Dedifferentiated amniotic fluid mesenchymal stem cell (primary cell): ENCODE results near the gene PARP6.
"Not testable (repeated sequence)": the region's sequence is repeated elsewhere in the genome, so short reads cannot be mapped to it uniquely, and the experiment has no call there.

ENCODE experiments used
- DNase-seq: peaks from one replicate; pipeline ENCODE4 v3.0.0-alpha.2; 2016; ENCODE audit errors: extremely low spot score

PARP6 gene

DNA sequence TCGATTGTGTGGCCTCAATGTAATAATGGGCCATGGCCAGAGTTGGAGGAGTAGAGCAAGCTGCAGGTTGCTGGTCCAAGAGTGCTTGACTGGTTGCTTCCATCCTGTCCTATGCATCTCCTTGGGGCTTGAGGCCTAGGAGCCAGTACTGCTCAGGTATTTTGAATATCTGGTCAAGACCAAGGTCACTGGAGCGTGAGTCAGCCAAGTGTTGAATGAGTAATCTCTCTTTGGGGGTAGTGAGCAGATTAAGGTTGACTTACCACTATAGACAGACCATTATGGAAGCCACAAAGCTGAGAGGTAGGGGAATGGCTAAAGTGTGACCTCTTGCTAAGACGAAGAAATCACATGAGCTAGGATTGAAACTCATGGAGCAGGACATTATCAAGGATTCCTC, 9.4 kb upstream of the PARP6 start:
- no peak for DNase-seq

GRCh38 chr15:72280751-72281150, 8.4 kb upstream of the PARP6 start:
- DNase-seq: no peak

DNA sequence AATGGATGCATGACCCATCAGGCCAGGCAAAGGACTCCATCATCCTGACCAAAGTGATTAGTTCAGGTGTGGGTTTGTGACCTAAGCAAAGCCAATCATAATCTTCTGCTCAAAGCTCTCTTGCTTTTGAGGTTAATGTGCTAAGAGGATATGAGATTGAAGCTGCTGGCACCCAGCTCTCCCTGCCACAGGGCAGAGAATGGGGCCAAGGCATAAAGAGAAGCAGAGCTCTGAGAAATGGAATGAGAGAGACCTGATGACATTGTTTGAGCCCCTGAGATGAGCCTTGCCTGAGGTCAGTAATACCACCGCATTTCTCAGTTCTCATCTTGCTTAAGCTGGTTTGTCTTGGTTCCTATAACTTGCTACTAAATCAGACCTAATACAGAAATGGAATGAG, 6.4 kb upstream of the PARP6 start:
- DNase-seq: no peak

DNA sequence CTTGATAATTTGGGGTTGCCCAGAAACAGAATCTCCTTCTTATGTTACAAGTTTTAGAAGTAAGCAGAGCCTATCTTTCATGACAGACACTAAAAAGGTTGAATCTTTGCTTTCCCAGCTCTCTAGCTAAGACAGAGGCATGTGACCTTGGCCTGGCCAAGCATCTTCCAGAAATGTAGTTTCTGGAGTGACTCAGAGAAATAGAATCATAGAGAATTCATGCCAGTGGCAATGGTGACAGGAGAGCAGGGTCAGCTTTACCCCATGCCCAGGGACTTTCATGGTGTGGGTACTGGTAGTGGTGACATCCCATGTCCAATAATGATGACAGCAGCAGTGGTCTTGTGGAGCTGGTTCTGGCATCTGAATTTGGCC, 4.0 kb upstream of the PARP6 start:
- no peak for DNase-seq

- not testable (repeated sequence) for DNase-seq
Measured at GRCh38 chr15:72275635-72276325, 3.4 kb upstream of the PARP6 start.

GRCh38 chr15:72272997-72273352, 621 bp upstream of the PARP6 start:
- DNase-seq: no peak

DNA sequence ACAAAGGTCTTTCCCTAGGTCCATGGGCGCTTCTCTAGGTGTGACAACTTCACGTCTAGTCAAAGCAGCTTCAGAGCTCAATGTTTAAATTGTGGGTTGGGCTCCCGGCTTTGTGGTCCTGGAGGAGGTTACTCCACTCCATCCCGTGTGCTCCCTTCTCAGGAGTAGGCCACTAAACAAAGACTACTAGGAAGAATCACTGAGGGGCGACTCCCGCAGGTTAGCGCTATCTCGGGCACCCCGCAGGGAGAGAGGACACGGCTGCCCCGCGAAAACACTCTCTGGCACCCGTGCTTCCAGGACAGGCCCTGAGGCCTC, 500 bp downstream of the PARP6 start:
- no peak for DNase-seq

DNA sequence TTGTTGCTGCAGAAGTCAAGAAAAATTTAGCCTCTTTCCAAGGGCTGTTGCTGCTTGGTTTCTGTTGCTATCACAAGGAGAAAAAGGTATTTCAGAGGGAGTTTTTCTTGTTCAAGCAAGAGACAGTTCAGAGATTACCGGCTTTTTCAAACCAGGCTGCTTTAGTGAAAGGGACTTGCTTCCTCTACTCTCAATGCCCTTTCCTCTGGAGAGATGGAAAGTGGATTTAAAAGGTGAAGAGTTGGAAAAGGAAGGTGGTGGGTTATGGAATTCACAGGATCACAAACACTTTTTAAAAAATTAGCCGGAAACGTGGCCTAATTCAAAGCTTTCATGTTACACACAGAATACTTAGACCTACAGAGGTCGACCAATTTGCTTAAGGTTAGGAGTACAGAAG, 1.1 kb downstream of the PARP6 start:
- no peak for DNase-seq

DNA sequence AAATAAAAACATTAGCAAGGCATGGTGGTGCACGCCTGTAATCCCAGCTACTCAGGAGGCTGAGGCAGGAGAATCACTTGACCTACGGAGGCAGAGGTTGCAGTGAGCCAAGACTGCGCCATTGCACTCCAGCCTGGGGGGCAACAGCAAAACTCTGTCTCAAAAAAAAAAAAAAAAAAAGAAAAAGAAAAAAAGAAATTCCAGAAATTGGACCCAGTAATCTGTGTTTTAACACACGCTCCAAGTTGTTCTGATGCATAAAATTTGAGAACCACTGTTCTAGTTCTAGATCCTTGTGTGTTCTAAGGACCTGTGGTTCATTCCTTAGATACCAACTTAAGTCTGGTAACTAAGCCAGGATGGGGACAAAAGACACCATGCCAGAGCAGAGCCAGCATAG, 2.6 kb downstream of the PARP6 start:
- no peak for DNase-seq

DNA sequence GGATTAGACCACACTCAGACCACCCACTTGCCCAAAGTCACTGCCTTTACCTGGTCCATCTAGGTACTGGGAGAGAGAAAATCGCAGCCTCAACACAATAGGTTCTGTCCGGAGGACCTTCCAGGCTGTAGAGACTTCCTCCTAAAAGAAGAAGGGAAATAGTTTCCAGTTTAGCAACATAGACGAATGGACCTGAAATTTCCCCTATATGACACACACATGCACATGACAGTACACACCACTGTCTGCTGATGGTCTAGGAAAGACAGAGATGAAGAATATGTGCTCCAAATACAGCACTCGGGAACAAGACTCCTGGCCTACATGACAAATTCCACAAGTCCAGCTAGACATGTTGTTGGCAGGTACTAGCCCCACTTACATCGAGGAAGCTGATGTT, 7.3 kb downstream of the PARP6 start:
- no peak for DNase-seq

DNA sequence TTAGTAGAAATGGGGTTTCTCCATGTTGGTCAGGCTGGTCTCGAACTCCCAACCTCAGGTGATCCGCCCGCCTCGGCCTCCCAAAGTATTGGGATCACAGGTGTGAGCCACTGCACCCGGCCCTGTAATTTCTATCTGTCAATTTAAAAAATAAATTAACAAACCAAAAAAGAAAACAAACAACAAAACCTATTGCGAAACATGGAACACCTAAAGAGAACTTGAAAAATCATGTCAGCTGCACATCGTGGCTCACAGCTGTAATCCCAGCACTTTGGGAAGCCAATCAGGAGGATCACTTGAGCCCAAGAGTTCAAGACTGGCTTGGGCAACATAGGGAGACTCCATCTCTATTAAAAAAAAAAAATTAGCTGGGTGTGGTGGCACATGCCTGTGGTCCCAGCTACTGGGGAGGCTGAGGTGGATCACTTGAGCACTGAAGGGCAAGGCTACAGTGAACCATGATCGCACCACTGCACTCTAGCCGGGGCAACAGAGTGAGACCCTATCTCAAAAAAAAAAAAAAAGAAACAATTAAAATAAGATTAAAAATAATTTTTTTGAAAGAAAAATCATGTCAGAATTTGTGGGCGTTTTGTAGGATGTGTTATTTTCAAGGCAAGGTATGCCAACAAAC, 19.6 kb downstream of the PARP6 start:
- DNase-seq: no peak

DNA sequence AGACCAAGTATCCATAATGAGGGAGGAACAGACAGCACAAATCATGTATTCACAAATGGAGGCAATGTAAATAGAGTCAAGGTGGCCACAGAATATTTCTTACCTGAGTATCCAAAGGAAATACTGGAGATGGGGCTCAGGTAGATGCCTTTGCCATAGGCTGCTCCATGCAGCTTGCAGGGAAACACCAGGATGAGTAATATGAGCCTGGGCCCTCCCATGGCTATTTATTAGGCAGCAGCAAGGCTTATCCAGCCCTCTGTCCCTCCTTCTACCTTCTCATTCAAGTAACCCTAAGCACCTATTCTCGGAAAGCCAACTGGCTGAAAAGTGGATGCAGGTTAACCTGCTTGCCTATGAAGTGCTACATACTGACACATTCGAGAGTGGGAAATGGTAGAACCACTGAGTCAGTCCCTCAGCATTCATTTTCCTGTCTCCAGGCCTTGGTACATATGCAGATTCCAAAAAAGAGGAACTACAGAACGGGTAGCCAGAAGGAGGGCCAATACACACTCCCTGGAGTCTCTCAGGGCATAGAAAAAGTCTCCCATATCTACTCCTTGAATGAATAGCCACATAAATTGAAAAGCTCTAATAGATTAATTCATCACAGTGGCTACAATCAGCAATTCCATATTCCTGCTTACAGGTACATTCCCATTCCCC, 23.1 kb downstream of the PARP6 start:
- DNase-seq: no peak

- DNase-seq: no peak
Measured at GRCh38 chr15:72248514-72248913, 23.8 kb downstream of the PARP6 start.

- no peak for DNase-seq
Measured at GRCh38 chr15:72242775-72243370, 29.5 kb downstream of the PARP6 start.

GRCh38 chr15:72239652-72240051, 32.7 kb downstream of the PARP6 start:
- no peak for DNase-seq

DNA sequence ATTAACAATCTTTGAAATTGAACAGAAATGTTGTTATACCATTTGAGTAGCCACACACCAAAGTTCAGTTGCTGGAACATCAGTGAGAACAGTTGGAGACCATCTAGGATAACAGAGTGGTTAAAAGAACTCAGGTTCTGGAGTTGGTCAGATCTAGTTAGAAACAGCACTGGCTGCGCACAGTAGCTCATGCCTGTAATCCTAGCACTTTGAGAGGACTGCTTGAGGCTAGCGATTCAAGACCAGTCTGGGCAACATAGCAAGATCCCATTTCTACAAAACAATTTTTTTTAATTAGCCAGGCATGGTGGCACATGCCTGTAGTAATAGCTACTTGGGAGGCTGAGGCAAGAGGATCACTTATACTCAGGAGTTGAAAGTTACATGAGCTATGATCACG, 33.8 kb downstream of the PARP6 start:
- DNase-seq: no peak

DNA sequence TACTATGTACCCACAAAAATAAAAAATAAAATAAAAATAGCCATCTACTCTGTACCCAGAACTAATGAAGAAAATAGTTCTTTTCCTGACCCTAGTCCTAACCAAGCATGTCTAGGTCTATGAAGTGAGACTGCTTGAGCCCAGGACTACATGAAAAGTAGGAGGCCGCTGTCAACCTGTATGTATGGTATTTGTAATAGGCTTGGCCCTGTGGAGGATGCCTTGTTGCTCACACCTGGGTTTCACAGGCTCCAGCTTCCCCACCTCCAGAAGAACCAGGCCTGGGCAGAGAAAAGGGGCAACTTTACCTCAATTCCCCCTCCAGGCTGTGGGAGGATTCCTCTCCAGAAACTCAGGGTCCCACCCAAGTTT, 34.5 kb downstream of the PARP6 start:
- DNase-seq: no peak

DNA sequence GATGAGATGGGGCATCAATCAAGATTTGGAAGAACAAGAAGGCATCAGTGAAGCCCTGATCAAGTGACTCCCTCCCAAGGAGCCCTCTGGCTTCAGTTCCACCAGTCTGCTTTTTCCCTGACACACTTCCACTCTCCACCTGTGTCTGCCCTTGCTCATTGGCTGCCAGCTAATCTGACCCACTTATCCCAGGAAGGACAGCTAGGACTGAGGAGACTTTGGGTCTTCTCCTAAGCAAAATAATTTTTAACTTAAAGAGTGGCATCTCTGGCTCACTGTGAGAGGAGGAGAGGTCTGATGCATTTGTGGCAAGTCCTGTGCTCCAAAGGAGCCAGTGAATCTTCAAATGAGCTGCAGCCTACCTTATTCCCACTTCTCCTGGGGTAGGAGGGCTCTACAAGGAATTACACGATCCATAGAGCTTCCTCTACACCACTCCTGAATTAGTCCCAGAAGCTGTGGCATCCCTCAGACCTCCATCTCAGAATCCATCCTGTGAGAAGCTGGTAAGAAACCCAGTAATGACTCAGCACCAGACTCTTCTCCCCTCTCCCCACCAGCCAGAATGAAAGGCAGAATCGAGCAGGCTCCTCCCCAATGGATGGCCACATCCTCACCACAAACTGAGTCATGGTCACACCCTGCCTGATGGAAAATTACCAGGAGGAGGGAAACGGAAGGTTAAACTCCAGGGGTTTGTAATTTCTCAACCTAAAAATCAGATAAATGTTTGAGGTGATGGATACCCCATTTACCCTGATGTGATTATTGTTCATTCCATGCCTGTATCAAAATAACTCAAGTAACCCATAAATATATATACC, 35.1 kb downstream of the PARP6 start:
- DNase-seq: peak; percentile 98

- DNase-seq: no peak
Measured at GRCh38 chr15:72236381-72237003, 35.9 kb downstream of the PARP6 start.

GRCh38 chr15:72235298-72235697, 37.1 kb downstream of the PARP6 start:
- DNase-seq: no peak

GRCh38 chr15:72233769-72234168, 38.6 kb downstream of the PARP6 start:
- no peak for DNase-seq
